OCI-LY3 (cell line): ENCODE measurements around the gene SYT7.
A peak's percentile ranks its signal among the peaks of the same experiment; 100 is the strongest.

ENCODE experiments used
- H2AFZ ChIP-seq: fragments of 200-600, 300-600 bp; shearing (Covaris generic); 2 replicates; pipeline ENCODE4 v1.6.0; 2014; ENCODE audit warnings: antibody characterized with exemption, low read depth, low read length
- H3K27ac ChIP-seq: fragments of 200-600, 300-600 bp; sonication (generic); 2 replicates; pipeline ENCODE4 v1.5.1; 2014; ENCODE audit warnings: mild to moderate bottlenecking, low read length, moderate library complexity, mixed read lengths
- H3K27me3 ChIP-seq: fragments of 200-600, 300-600 bp; sonication (generic); 2 replicates; pipeline ENCODE4 v1.6.1; 2014; ENCODE audit warnings: low read depth, low read length, mixed read lengths
- H3K36me3 ChIP-seq: fragments of 200-600, 300-600 bp; sonication (generic); replicated peaks from 2 replicates; pipeline ENCODE3; 2014; ENCODE audit warnings: low read depth, low read length, mixed read lengths
- H3K4me1 ChIP-seq: fragments of 300-600, 200-600 bp; sonication (generic); 2 replicates; pipeline ENCODE4 v1.6.1; 2014; ENCODE audit warnings: low read length, mixed read lengths
- H3K4me2 ChIP-seq: fragments of 200-600, 300-600 bp; sonication (generic); 2 replicates; pipeline ENCODE4 v1.6.1; 2014; ENCODE audit warnings: low read length, mixed read lengths
- H3K4me3 ChIP-seq: fragments of 300-600, 200-600 bp; sonication (generic); 2 replicates; pipeline ENCODE4 v1.5.1; 2014; ENCODE audit warnings: antibody characterized with exemption, mild to moderate bottlenecking, low read length, moderate library complexity
- H3K79me2 ChIP-seq: fragments of 300-600, 200-600 bp; shearing (Covaris generic); 2 replicates; pipeline ENCODE4 v1.6.1; 2014; ENCODE audit warnings: mild to moderate bottlenecking, low read length, mixed read lengths
- H3K9ac ChIP-seq: fragments of 300-600, 200-600 bp; shearing (Covaris generic); 2 replicates; pipeline ENCODE4 v1.6.0; 2014; ENCODE audit warnings: mild to moderate bottlenecking, low read length, moderate library complexity
- H3K9me3 ChIP-seq: fragments of 200-600, 300-600 bp; shearing (Covaris generic); 2 replicates; pipeline ENCODE4 v1.6.1; 2014; ENCODE audit warnings: low read length, mixed read lengths; ENCODE audit not compliant: insufficient read depth
- H4K20me1 ChIP-seq: fragments of 200-600, 300-600 bp; sonication (generic); 2 replicates; pipeline ENCODE4 v1.6.1; 2016; ENCODE audit warnings: low read length, mixed read lengths; ENCODE audit not compliant: insufficient read depth
- EZH2phosphoT487 ChIP-seq: fragments of 200-600 bp; shearing (Covaris generic); IDR thresholded peaks from 2 replicates; pipeline ENCODE4 v1.6.1; 2018; ENCODE audit warnings: antibody characterized with exemption, mixed run types, low read depth
- TF ChIP-seq, protein P1 (sequence below): fragments of 200-600, 300-600 bp; sonication (generic); IDR thresholded peaks from 2 replicates; pipeline ENCODE4 v1.5.1; 2014; ENCODE audit warnings: antibody characterized with exemption, low read length, low read depth

Gene SYT7

DNA sequence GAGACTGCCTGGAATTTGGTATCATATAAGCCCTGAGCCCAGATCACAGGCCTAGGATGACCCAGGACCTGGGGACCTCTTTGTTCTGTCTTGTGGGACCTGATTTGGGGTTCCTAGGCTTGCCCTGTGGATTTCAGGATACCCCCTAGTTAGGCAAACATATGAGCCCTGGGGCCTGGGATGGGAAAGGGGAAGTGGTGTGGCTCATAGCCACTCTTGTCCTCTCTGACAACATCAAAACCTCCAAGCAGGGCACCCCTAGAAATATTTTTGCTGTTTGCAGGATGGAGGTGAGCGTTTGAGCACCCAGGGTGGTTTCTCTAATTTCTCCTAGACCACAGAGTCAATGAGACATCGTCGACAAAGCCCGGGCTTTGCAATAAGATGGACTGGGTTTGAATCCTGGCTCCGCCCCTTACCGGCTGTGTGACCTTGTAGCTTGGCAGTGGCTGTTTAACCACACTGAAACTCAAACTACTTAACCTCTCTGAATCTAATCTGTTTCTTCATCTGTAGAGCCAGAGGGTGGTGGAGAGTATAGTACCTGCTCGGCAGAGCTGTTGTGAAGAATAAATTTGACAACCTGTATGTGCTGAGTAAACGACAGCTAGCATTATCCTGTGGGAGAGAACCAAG is 77.6 kb downstream of the SYT7 start:
- Histone ChIP-seq H3K4me1 (peaks cover 4% of the 10 kb centered on the region), H2AFZ (no peak overlapping the region), H3K4me2 (no peak overlapping the region), H3K4me3 (no peak overlapping the region), H3K9me3 (no peaks in the 10 kb centered on the region), H3K9ac (no peak overlapping the region), H3K27ac (no peak overlapping the region), H3K79me2 (peaks cover under 1% of the 10 kb centered on the region; the same call in 1 of the 2 replicates), H4K20me1 (no peaks in the 10 kb centered on the region), H3K27me3 (no peaks in the 10 kb centered on the region), H3K36me3 (no peaks in the 10 kb centered on the region)
- no peak for TF ChIP-seq EZH2phosphoT487
- TF ChIP-seq, protein P1, sequence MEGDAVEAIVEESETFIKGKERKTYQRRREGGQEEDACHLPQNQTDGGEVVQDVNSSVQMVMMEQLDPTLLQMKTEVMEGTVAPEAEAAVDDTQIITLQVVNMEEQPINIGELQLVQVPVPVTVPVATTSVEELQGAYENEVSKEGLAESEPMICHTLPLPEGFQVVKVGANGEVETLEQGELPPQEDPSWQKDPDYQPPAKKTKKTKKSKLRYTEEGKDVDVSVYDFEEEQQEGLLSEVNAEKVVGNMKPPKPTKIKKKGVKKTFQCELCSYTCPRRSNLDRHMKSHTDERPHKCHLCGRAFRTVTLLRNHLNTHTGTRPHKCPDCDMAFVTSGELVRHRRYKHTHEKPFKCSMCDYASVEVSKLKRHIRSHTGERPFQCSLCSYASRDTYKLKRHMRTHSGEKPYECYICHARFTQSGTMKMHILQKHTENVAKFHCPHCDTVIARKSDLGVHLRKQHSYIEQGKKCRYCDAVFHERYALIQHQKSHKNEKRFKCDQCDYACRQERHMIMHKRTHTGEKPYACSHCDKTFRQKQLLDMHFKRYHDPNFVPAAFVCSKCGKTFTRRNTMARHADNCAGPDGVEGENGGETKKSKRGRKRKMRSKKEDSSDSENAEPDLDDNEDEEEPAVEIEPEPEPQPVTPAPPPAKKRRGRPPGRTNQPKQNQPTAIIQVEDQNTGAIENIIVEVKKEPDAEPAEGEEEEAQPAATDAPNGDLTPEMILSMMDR: no peak

DNA sequence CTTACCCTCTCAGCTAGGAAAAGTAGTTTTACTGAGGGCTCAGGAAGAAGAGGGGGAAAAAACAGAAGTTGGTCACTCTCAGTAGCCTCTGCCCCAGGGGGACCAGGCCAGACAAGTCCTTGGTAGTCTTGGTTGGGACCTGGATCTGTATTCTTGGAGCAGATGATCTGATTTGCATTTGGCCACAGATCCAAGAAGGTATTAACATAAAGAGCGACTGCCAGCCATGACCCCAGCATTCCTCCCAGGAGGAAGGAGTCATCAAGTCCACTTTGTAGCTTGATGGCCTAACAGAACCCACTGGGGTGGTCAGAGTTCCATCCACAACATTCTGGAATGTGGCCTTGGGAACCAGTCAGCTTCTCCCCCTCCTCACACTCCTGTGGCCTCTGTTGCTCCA is 78.4 kb downstream of the SYT7 start:
- peaks cover under 1% of the 10 kb centered on the region for H3K36me3 ChIP-seq
- H2AFZ ChIP-seq: no peak overlapping the region
- peaks cover 10% of the 10 kb centered on the region for H3K4me1 ChIP-seq
- no peak overlapping the region for H3K27ac ChIP-seq
- H3K27me3 ChIP-seq: no peaks in the 10 kb centered on the region
- H3K79me2 ChIP-seq: peaks cover 8% of the 10 kb centered on the region
- no peak overlapping the region for H3K9ac ChIP-seq
- TF ChIP-seq, protein P1: no peak
- no peak for TF ChIP-seq EZH2phosphoT487
- H3K4me2 ChIP-seq: no peak overlapping the region
- H3K4me3 ChIP-seq: no peak overlapping the region
- H3K9me3 ChIP-seq: no peaks in the 10 kb centered on the region
- no peaks in the 10 kb centered on the region for H4K20me1 ChIP-seq

DNA sequence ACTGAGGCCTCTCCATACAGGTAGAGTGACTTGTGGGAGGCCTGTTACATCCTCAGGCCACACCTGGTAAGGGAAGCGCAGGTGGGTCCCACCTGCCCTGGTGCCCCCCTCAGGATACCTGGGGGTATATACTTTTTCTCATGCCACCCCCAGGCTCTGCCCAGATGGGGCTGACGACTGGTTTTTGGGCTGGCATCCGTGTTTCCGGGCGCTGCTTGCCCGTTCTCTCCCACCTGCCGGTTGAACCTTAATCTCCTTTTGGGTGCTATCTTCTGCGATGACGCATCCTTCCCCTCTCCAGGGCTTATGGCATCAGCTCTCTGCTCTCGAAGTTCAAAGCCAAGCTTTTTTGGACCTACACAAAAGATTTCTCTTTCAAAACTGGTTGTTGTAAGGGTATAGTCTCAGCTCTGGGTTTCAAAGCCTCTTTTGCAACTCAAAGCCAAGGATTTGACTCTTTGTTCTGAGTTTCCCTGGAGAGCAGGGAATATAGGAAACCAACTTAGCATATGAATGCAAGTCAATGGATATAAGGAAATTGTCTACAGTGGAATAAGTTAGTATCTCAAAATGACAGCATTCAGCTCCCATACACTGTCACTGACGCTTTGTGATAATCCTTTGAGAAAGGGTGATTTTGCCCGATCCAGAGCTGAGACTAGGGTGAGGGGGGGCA is 80.9 kb downstream of the SYT7 start:
- no peak overlapping the region for H3K9ac ChIP-seq

DNA sequence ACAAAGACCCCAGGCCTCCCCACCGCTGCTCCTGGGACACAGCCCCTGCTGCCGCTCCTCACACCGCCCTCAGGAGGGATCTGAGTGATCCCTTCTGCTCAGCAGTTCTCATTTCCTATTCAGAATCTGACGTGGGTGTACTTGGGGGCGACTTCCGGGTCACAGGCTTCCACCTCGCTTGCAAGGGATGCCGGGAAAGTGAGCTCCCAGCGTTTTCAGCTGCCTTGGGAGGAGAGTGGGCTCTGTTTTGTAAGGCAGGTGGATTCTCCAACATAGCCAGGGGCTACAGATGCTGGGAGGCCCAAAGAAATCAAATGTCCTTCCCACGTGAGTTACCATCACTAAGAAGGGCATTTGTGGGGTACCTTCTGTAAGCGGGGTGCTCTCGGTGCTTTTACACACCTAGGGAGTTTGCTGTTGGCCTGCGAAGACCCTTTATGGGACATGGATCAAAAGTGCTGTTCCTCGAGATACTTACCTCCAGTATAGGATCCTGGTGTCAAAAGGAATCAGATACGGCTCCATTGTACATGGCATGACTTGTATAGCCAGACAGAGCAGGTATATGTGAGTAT is 82.0 kb downstream of the SYT7 start:
- Histone ChIP-seq H3K9me3 (no peaks in the 10 kb centered on the region), H3K36me3 (peaks cover 10% of the 10 kb centered on the region), H3K27ac (peak overlapping the region; percentile 59), H4K20me1 (no peaks in the 10 kb centered on the region), H3K4me3 (peak overlapping the region; percentile 77), H3K27me3 (no peaks in the 10 kb centered on the region), H3K79me2 (peaks cover 11% of the 10 kb centered on the region), H3K4me2 (peak overlapping the region; percentile 81), H3K9ac (peak overlapping the region; percentile 68), H3K4me1 (peaks cover 12% of the 10 kb centered on the region), H2AFZ (peak overlapping the region; percentile 90)
- TF ChIP-seq, protein P1: no peak
- no peak for TF ChIP-seq EZH2phosphoT487

More for the DNA sequence above, 80.9 kb downstream of the SYT7 start:
- TF ChIP-seq, protein P1: no peak
- no peak for TF ChIP-seq EZH2phosphoT487
- no peaks in the 10 kb centered on the region for H3K9me3 ChIP-seq
- H3K36me3 ChIP-seq: peaks cover 10% of the 10 kb centered on the region
- H3K27me3 ChIP-seq: no peaks in the 10 kb centered on the region
- H3K4me1 ChIP-seq: peaks cover 12% of the 10 kb centered on the region
- peaks cover 11% of the 10 kb centered on the region for H3K79me2 ChIP-seq
- no peak overlapping the region for H3K27ac ChIP-seq
- no peaks in the 10 kb centered on the region for H4K20me1 ChIP-seq
- no peak overlapping the region for H2AFZ ChIP-seq
- H3K4me2 ChIP-seq: no peak overlapping the region
- H3K4me3 ChIP-seq: no peak overlapping the region
